SK-N-MC (cell line): ENCODE measurements around the gene TPM1.

ENCODE experiments used
- EZH2 ChIP-seq: fragments of 200-600 bp; sonication (generic); IDR thresholded peaks from one replicate; pipeline ENCODE4 v1.6.1; 2017; ENCODE audit warnings: antibody characterized with exemption
- POLR2AphosphoS5 ChIP-seq: IDR thresholded peaks from 2 replicates; pipeline ENCODE4 v1.6.1; 2012; ENCODE audit warnings: mild to moderate bottlenecking, low read depth, low read length, borderline replicate concordance

- TF ChIP-seq POLR2AphosphoS5 (no peak), EZH2 (no peak)
These were observed 38.3 kb upstream of the TPM1 start for GRCh38 chr15:63004211-63004610.
